Measurements from ENCODE around the gene KRT74. TPM values are rescaled to one million over a fixed set of nuclear protein-coding genes. Genes with fewer than 3 reads are reported as not detected.

Gene KRT74
- total RNA-seq, 1 donor = not detected

- H3K36me3 ChIP-seq (ENCODE audit: insufficient read depth, low read length) = no peaks in the 10 kb centered on the region
These were observed 51.9 kb downstream of the KRT74 start for GRCh38 chr12:52521568-52522266.

DNA sequence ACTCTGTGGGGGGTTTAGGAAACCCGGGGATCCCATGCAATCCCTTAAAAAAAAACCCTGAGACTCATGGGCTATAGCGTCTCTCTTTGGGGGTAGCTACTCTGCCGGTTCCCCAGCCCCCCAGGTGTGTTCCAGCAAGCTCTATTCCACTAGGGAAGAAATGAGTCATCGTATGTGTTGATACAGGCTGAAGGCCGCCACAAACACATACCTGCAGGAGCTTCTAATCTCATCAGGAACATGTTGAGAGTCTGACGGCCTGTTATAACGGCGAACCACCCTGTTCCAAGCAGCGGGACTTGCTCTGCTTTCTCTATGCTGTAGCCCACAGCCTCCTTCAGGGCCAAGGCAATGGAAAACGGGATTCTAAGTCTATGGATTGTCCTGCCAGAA, 52.5 kb downstream of the KRT74 start:
- Histone ChIP-seq H3K27ac (ENCODE audit: low read depth, low read length) (no peak overlapping the region), H2AFZ (ENCODE audit: low read length) (no peak overlapping the region), H3K9me3 (ENCODE audit: low read depth, low read length) (no peaks in the 10 kb centered on the region), H3K27me3 (ENCODE audit: insufficient read depth, low read length) (peaks cover 26% of the 10 kb centered on the region), H3K79me2 (ENCODE audit: insufficient read depth, low read length) (no peaks in the 10 kb centered on the region), H4K20me1 (ENCODE audit: insufficient read depth, low read length) (no peaks in the 10 kb centered on the region), H3K4me2 (ENCODE audit: insufficient read depth, low read length) (no peak overlapping the region), H3K36me3 (ENCODE audit: insufficient read depth, low read length) (no peaks in the 10 kb centered on the region), H3K4me1 (ENCODE audit: insufficient read depth, low read length) (peaks cover 5% of the 10 kb centered on the region), H3K4me3 (ENCODE audit: insufficient read depth, low read length) (no peak overlapping the region)
- DNase-seq (ENCODE audit: insufficient read length, low spot score, missing footprints) = no peak
- TF ChIP-seq, protein P1, sequence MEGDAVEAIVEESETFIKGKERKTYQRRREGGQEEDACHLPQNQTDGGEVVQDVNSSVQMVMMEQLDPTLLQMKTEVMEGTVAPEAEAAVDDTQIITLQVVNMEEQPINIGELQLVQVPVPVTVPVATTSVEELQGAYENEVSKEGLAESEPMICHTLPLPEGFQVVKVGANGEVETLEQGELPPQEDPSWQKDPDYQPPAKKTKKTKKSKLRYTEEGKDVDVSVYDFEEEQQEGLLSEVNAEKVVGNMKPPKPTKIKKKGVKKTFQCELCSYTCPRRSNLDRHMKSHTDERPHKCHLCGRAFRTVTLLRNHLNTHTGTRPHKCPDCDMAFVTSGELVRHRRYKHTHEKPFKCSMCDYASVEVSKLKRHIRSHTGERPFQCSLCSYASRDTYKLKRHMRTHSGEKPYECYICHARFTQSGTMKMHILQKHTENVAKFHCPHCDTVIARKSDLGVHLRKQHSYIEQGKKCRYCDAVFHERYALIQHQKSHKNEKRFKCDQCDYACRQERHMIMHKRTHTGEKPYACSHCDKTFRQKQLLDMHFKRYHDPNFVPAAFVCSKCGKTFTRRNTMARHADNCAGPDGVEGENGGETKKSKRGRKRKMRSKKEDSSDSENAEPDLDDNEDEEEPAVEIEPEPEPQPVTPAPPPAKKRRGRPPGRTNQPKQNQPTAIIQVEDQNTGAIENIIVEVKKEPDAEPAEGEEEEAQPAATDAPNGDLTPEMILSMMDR (IDR thresholded peaks at IDR 0.05; ENCODE audit: extremely low read depth, low read depth, low read length) = no peak

More at GRCh38 chr12:52521568-52522266, 51.9 kb downstream of the KRT74 start:
- Histone ChIP-seq H4K20me1 (ENCODE audit: insufficient read depth, low read length) (no peaks in the 10 kb centered on the region), H3K79me2 (ENCODE audit: insufficient read depth, low read length) (no peaks in the 10 kb centered on the region), H2AFZ (ENCODE audit: low read length) (no peak overlapping the region), H3K27ac (ENCODE audit: low read depth, low read length) (no peak overlapping the region), H3K9me3 (ENCODE audit: low read depth, low read length) (no peaks in the 10 kb centered on the region), H3K4me2 (ENCODE audit: insufficient read depth, low read length) (no peak overlapping the region), H3K4me3 (ENCODE audit: insufficient read depth, low read length) (no peak overlapping the region), H3K4me1 (ENCODE audit: insufficient read depth, low read length) (peaks cover 5% of the 10 kb centered on the region), H3K27me3 (ENCODE audit: insufficient read depth, low read length) (peaks cover 24% of the 10 kb centered on the region)
- DNase-seq (ENCODE audit: insufficient read length, low spot score, missing footprints) = peak; percentile 80
- TF ChIP-seq, protein P1 (IDR thresholded peaks at IDR 0.05; ENCODE audit: extremely low read depth, low read depth, low read length) = no peak

DNA sequence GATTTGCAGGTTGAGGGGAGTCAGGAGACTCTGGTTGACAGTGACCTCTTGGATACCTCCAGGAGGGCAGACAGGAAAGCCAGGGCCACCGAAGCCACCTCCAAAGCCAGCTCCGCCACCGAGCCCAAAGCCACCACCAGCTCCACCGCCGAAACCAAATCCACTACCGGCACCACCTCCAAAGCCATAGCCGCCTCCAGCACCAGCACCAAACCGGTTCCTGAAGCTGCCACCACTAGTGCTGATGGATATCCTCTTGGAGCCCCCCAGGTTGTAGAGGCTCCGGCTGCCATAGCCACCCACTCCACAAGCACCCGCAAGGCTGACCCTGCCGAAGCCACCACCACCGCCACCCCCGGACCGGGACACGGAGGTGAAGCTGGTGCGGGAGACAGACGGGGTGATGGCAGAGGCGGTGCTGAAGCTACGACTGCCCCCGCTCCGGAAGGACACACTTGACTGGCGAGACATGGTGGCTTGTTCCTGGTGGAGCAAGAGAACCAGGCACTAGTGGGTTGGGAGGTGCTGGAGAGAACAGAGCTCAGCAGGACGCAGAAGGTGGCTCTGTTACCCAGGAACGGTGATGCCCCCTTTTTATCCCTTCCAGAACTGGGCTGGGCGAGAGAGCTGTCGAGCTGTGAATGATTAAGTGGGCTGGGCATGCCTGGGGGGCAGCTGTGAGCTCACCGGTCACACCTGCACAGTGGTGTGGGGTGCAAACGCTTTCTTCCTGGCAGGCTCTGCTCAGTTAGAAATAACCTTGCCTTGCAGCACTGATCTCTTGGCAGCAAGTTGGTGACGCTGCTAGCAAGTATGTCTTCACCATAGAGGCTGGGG, 53.6 kb downstream of the KRT74 start, which contains the start of gene KRT5:
TSS of gene KRT5 (minus strand) at position 569 of the 837 bp plus-strand sequence. CDS start at position 471, 98 bp downstream.
- TF ChIP-seq, protein P1 (IDR thresholded peaks at IDR 0.05; ENCODE audit: extremely low read depth, low read depth, low read length) = no peak
- peaks cover 35% of the 10 kb centered on the region for H3K27me3 ChIP-seq (ENCODE audit: insufficient read depth, low read length)
- DNase-seq (ENCODE audit: insufficient read length, low spot score, missing footprints) = no peak
- H3K9me3 ChIP-seq (ENCODE audit: low read depth, low read length) = no peaks in the 10 kb centered on the region
- no peaks in the 10 kb centered on the region for H4K20me1 ChIP-seq (ENCODE audit: insufficient read depth, low read length)
- H2AFZ ChIP-seq (ENCODE audit: low read length) = no peak within 1 kb of the TSS
- H3K4me3 ChIP-seq (ENCODE audit: insufficient read depth, low read length) = no peak within 1 kb of the TSS
- no peak within 1 kb of the TSS for H3K4me2 ChIP-seq (ENCODE audit: insufficient read depth, low read length)
- H3K36me3 ChIP-seq (ENCODE audit: insufficient read depth, low read length) = no peaks in the 10 kb centered on the region
- no peak within 1 kb of the TSS for H3K27ac ChIP-seq (ENCODE audit: low read depth, low read length)
- peaks cover 5% of the 10 kb centered on the region for H3K4me1 ChIP-seq (ENCODE audit: insufficient read depth, low read length)
- H3K79me2 ChIP-seq (ENCODE audit: insufficient read depth, low read length) = no peaks in the 10 kb centered on the region

DNA sequence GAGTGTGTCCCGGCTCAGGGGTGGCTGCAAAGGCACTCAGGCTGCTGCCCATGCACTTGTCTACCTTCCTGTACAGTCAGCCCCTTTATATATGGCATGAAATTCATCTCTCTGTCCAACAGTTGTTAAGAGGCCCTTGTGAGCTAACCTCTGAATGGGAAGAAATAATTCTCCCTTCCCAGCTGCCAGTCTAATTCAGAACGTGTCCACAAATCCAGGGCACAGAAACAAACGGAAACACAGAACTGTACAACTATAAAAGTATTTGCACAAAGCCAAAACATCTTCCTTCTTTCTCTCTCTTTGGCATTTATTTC, 54.3 kb downstream of the KRT74 start:
- H3K4me3 ChIP-seq (ENCODE audit: insufficient read depth, low read length) = no peak overlapping the region

More for the DNA sequence above, 54.3 kb downstream of the KRT74 start:
- Histone ChIP-seq H3K27me3 (ENCODE audit: insufficient read depth, low read length) (peaks cover 40% of the 10 kb centered on the region), H3K4me2 (ENCODE audit: insufficient read depth, low read length) (no peak overlapping the region), H3K27ac (ENCODE audit: low read depth, low read length) (no peak overlapping the region), H3K9me3 (ENCODE audit: low read depth, low read length) (no peaks in the 10 kb centered on the region), H3K36me3 (ENCODE audit: insufficient read depth, low read length) (no peaks in the 10 kb centered on the region), H3K4me1 (ENCODE audit: insufficient read depth, low read length) (peaks cover 5% of the 10 kb centered on the region), H3K79me2 (ENCODE audit: insufficient read depth, low read length) (no peaks in the 10 kb centered on the region), H4K20me1 (ENCODE audit: insufficient read depth, low read length) (no peaks in the 10 kb centered on the region), H2AFZ (ENCODE audit: low read length) (no peak overlapping the region)
- TF ChIP-seq, protein P1 (IDR thresholded peaks at IDR 0.05; ENCODE audit: extremely low read depth, low read depth, low read length) = no peak
- DNase-seq (ENCODE audit: insufficient read length, low spot score, missing footprints) = no peak
